H1 (cell line): ENCODE measurements around the gene CBFA2T2. TPM values are rescaled to one million over a fixed set of nuclear protein-coding genes. Genes with fewer than 3 reads are reported as not detected.

Source experiments
- BACH1 ChIP-seq: IDR thresholded peaks from 2 replicates; pipeline ENCODE4 v1.6.1; 2012; ENCODE audit warnings: low read length, improper control_type of control experiment
- BCL11A ChIP-seq, 2 experiments: IDR thresholded peaks; one replicate each; pipeline ENCODE4 v1.6.1; 2011; ENCODE audit warnings: low read depth in 2 of 2, low read length in 2 of 2, mild to moderate bottlenecking in 2 of 2
- CBX8 ChIP-seq: fragments of 300-800, 300-1000 bp; sonication (generic); IDR thresholded peaks from 2 replicates; pipeline ENCODE4 v1.7.1; 2016; ENCODE audit warnings: low read depth, low read length, borderline replicate concordance
- CEBPB ChIP-seq: IDR thresholded peaks from 2 replicates; pipeline ENCODE4 v1.6.1; 2012; ENCODE audit warnings: low read depth, low read length
- CREB1 ChIP-seq: IDR thresholded peaks from 2 replicates; pipeline ENCODE4 v1.6.1; 2012; ENCODE audit warnings: inconsistent platforms
- CTBP2 ChIP-seq: IDR thresholded peaks from 2 replicates; pipeline ENCODE4 v1.7.0; 2011; ENCODE audit warnings: borderline replicate concordance, mild to moderate bottlenecking, moderate library complexity, mixed read lengths, low read length; ENCODE audit not compliant: insufficient read depth, insufficient read length
- CTCF ChIP-seq, 3 experiments: IDR thresholded peaks; 1 replicate in 2 of 3; 2 replicates in 1 of 3; pipeline versions ENCODE4 v1.5.1 to v1.6.1; 2011; ENCODE audit warnings: low read length in 3 of 3, mild to moderate bottlenecking in 3 of 3, inconsistent platforms in 2 of 3, low read depth in 1 of 3, moderate library complexity in 1 of 3; ENCODE audit not compliant: insufficient read depth in 1 of 3; ENCODE audit errors: control extremely low read depth in 1 of 3
- E2F6 ChIP-seq: IDR thresholded peaks from 2 replicates; pipeline ENCODE4 v1.6.1; 2012; ENCODE audit warnings: inconsistent platforms
- EZH2 ChIP-seq: fragments of 200-600 bp; sonication (generic); IDR thresholded peaks from 2 replicates; pipeline ENCODE4 v1.7.1; 2012; ENCODE audit warnings: low read depth, mild to moderate bottlenecking, moderate library complexity, low read length, inconsistent platforms; ENCODE audit not compliant: severe bottlenecking
- HDAC2 ChIP-seq, 2 experiments: fragments of 300-600 bp in 1 of 2; sonication (generic) in 1 of 2; IDR thresholded peaks; 2 replicates each; pipeline ENCODE4 v1.6.1; 2011 to 2012; ENCODE audit warnings: low read depth in 2 of 2, low read length in 2 of 2, mild to moderate bottlenecking in 2 of 2, moderate library complexity in 2 of 2, borderline replicate concordance in 1 of 2, inconsistent platforms in 1 of 2
- KDM5A ChIP-seq: fragments of 200-600 bp; IDR thresholded peaks from 2 replicates; pipeline ENCODE4 v1.7.1; 2012; ENCODE audit warnings: mild to moderate bottlenecking, low read length, inconsistent platforms, mixed read lengths
- MAFK ChIP-seq: IDR thresholded peaks from 2 replicates; pipeline ENCODE4 v1.6.1; 2012; ENCODE audit warnings: low read depth, mild to moderate bottlenecking, improper control_type of control experiment, low read length
- NANOG ChIP-seq: IDR thresholded peaks from 2 replicates; pipeline ENCODE4 v1.6.1; 2011; ENCODE audit warnings: low read length, low read depth, mild to moderate bottlenecking, inconsistent platforms; ENCODE audit not compliant: insufficient read depth, poor library complexity, severe bottlenecking
- NRF1 ChIP-seq: IDR thresholded peaks from 2 replicates; pipeline ENCODE4 v1.6.1; 2011; ENCODE audit warnings: mild to moderate bottlenecking, low read depth, low read length, improper control_type of control experiment
- RAD21 ChIP-seq, 2 experiments: IDR thresholded peaks in 1 of 2; conservative IDR thresholded peaks in 1 of 2; 2 replicates each; pipeline ENCODE4 v1.6.1; 2011; ENCODE audit warnings: low read depth in 2 of 2, low read length in 2 of 2, improper control_type of control experiment in 1 of 2, inconsistent platforms in 1 of 2, mild to moderate bottlenecking in 1 of 2, moderate library complexity in 1 of 2
- RFX5 ChIP-seq: IDR thresholded peaks from 2 replicates; pipeline ENCODE4 v1.6.1; 2011; ENCODE audit warnings: low read depth, low read length, improper control_type of control experiment, borderline replicate concordance
- SAP30 ChIP-seq: fragments of 300-600 bp; sonication (generic); IDR thresholded peaks from 2 replicates; pipeline ENCODE4 v1.7.1; 2012; ENCODE audit warnings: low read length, moderate library complexity, mild to moderate bottlenecking, inconsistent platforms; ENCODE audit not compliant: insufficient read depth, insufficient replicate concordance
- TAF1 ChIP-seq: IDR thresholded peaks from 2 replicates; pipeline ENCODE4 v1.6.1; 2011; ENCODE audit warnings: mild to moderate bottlenecking, low read depth, low read length
- polyA plus RNA-seq, 7 experiments: library from polyadenylated mRNA; depleted of rRNA in 3 of 7; stranded (reverse) in 5 of 7; unstranded in 2 of 7; fragments of >200 nt in 5 of 7; fragments of 200-250 nt in 2 of 7; gene quantifications; 1 replicate in 5 of 7; 2 replicates in 1 of 7; 4 replicates in 1 of 7; pipeline versions ENCODE4 v1.2.1 to v1.2.3, GENCODE V29; 2011 to 2013; ENCODE audit warnings: missing spikeins in 2 of 7, mixed read lengths in 2 of 7
- total RNA-seq: library from RNA; stranded (reverse); fragmentation: NEBNext Ultra II Directional; extraction: Animal tissue kit (Norgen Biotek cat#: 25700); gene quantifications from 2 replicates; pipeline ENCODE4 v1.2.1, GENCODE V29; 2021
- TF ChIP-seq, protein P1 (sequence below): IDR thresholded peaks from 2 replicates; pipeline ENCODE4 v1.6.1; 2011; ENCODE audit warnings: low read depth, mild to moderate bottlenecking, low read length; ENCODE audit not compliant: insufficient read depth

CBFA2T2 gene
- total and polyA plus RNA-seq, 2 of the 8 experiments (the other 6 are each of a cell fraction or from before 2014, with no cell fraction given) = 11.6 to 12.9 TPM

DNA sequence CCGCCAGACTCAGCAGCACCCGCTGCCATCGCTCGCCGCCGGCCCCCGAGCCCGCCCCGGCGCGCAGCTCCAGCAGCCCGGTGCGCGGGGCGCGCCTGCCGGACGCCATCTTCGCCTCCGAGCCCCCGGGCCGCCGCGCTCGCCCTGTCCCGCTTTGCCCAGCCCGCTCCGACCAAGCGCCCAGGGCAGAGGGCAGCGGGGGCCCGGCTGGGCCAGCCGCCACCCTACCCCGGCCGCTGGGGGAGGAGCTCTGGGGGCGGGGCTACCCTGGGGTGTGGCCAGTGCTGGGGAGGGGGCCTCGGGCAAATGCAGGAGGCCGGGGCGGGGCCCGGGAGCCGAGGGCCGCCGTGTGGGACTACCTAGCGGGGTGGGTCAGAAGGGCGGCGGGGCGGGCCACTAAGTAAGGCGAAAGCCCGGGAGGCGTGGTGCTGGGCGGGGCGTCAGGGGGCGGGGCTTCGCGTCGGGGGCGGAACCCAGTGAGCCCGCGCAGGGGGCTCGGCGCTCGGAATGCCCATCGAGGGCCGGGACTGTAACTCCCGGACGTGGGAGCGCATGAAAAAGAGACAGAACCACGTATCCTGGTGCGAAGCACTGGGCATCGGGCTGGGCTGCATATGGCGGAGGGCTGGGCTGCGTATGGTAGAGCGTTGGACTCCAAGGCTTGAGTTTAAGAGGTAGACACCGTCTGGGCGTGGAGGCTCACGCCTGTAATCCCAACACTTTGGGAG, 46.2 kb upstream of the CBFA2T2 start, which contains the start of gene SNTA1 (continued):
- no peak for TF ChIP-seq CBX8
- no peak for TF ChIP-seq E2F6
- TF ChIP-seq CTCF (IDR thresholded peaks at IDR 0.05; ENCODE audit: control extremely low read depth in 1 of 3, insufficient read depth in 1 of 3, low read depth in 1 of 3, low read length in 3 of 3) = no peak
- TF ChIP-seq BACH1 = no peak
- TF ChIP-seq, protein P1, sequence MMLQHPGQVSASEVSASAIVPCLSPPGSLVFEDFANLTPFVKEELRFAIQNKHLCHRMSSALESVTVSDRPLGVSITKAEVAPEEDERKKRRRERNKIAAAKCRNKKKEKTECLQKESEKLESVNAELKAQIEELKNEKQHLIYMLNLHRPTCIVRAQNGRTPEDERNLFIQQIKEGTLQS = no peak
- peak; percentile 74 for TF ChIP-seq SAP30
- TF ChIP-seq TAF1 = peak; percentile 52; the same call in 1 of the 2 replicates
- TF ChIP-seq HDAC2 (IDR thresholded peaks at IDR 0.05; ENCODE audit: borderline replicate concordance in 1 of 2, low read depth in 2 of 2, low read length in 2 of 2) = peak in 1 of 2 experiments; percentile 71; a peak in 1 of 4 replicates
- TF ChIP-seq CTBP2 = no peak
- no peak for TF ChIP-seq KDM5A
- TF ChIP-seq NRF1 = no peak
- TF ChIP-seq BCL11A (IDR thresholded peaks at IDR 0.05; ENCODE audit: low read depth in 2 of 2, low read length in 2 of 2) = no peak
- TF ChIP-seq RAD21 (IDR thresholded peaks at IDR 0.05 in 1 of 2, conservative IDR thresholded peaks at IDR 0.05 in 1 of 2; ENCODE audit: low read depth in 2 of 2, low read length in 2 of 2) = no peak
- TF ChIP-seq MAFK = no peak
- no peak for TF ChIP-seq NANOG
- TF ChIP-seq EZH2 = no peak
- TF ChIP-seq CREB1 = no peak
- TF ChIP-seq CEBPB = no peak
- no peak for TF ChIP-seq RFX5
